H1 (cell line): Measurements from ENCODE around the gene TBC1D22B. TPM values are rescaled to one million over a fixed set of nuclear protein-coding genes. Genes with fewer than 3 reads are reported as not detected.

ENCODE experiments used
- CTCF ChIA-PET: fragments of 300-600 bp; sonication (Branson Sonifier 250); formaldehyde crosslinking; loops from one replicate; lab custom pipeline; 2021; ENCODE audit not compliant: partially characterized antibody; lab: Charles Lee
- POLR2A ChIA-PET: fragments of 300-600 bp; sonication (Branson Sonifier 250); formaldehyde crosslinking; loops from one replicate; lab custom pipeline; 2021; ENCODE audit warnings: inconsistent platforms; ENCODE audit not compliant: partially characterized antibody; lab: Charles Lee
- DNase-seq, 2 experiments: peaks; one replicate each; pipeline versions ENCODE4 v3.0.0 to v3.0.0-alpha.2; 2010 to 2022; ENCODE audit warnings: low spot score in 2 of 2, low read depth in 1 of 2, mixed read lengths in 1 of 2
- FAIRE-seq: peaks from 2 replicates; lab custom pipeline; 2011; peaks lifted over from hg19 to GRCh38; lab: Jason Lieb, UNC
- H2AFZ ChIP-seq: 2 replicates; pipeline ENCODE4 v1.8.1; 2012; ENCODE audit warnings: low read length, inconsistent platforms
- H2AK5ac ChIP-seq: 2 replicates; pipeline ENCODE4 v1.6.1; 2013; ENCODE audit warnings: low read depth, low read length
- H2BK120ac ChIP-seq: replicated peaks from 2 replicates; pipeline ENCODE3; 2013; ENCODE audit warnings: low read depth, low read length, inconsistent platforms
- H2BK12ac ChIP-seq: 2 replicates; pipeline ENCODE4 v1.6.1; 2013; ENCODE audit warnings: low read depth, low read length
- H2BK15ac ChIP-seq: 2 replicates; pipeline ENCODE4 v1.6.1; 2013; ENCODE audit warnings: low read length
- H2BK20ac ChIP-seq: 2 replicates; pipeline ENCODE4 v1.6.1; 2013; ENCODE audit warnings: low read length
- H2BK5ac ChIP-seq: 2 replicates; pipeline ENCODE4 v1.6.1; 2013; ENCODE audit warnings: low read depth, low read length
- H3K14ac ChIP-seq: 2 replicates; pipeline ENCODE4 v1.6.1; 2013; ENCODE audit warnings: inconsistent platforms; ENCODE audit not compliant: insufficient read length
- H3K18ac ChIP-seq: 2 replicates; pipeline ENCODE4 v1.6.1; 2013; ENCODE audit warnings: low read length; ENCODE audit errors: extremely low read depth
- H3K23ac ChIP-seq: 2 replicates; pipeline ENCODE4 v1.6.1; 2013; ENCODE audit warnings: inconsistent platforms; ENCODE audit not compliant: insufficient read length
- H3K23me2 ChIP-seq: 2 replicates; pipeline ENCODE4 v1.6.1; 2013; ENCODE audit warnings: low read depth, low read length
- H3K27ac ChIP-seq: 2 replicates; pipeline ENCODE4 v1.6.1; 2011; ENCODE audit warnings: low read depth, low read length, inconsistent platforms
- H3K27me3 ChIP-seq, 4 experiments: replicated peaks in 1 of 4; 1 replicate in 1 of 4; 2 replicates in 3 of 4; pipeline versions ENCODE4 v1.6.1 to v1.8.1; 2011 to 2013; ENCODE audit warnings: low read length in 3 of 4, mild to moderate bottlenecking in 3 of 4, inconsistent platforms in 2 of 4, mixed read lengths in 2 of 4, moderate library complexity in 1 of 4; ENCODE audit not compliant: control insufficient read depth in 3 of 4, insufficient read depth in 3 of 4; ENCODE audit errors: extremely low read depth in 1 of 4
- H3K36me3 ChIP-seq, 4 experiments: 2 replicates each; pipeline versions ENCODE4 v1.6.1 to v1.8.1; 2011 to 2013; ENCODE audit warnings: mild to moderate bottlenecking in 4 of 4, low read length in 3 of 4, moderate library complexity in 2 of 4, control low read depth in 1 of 4, inconsistent platforms in 1 of 4; ENCODE audit not compliant: insufficient read depth in 4 of 4, control insufficient read depth in 2 of 4
- H3K4ac ChIP-seq: replicated peaks from 2 replicates; pipeline ENCODE3; 2013; ENCODE audit warnings: low read length, low read depth, mixed read lengths, inconsistent platforms; ENCODE audit not compliant: insufficient read length
- H3K4me1 ChIP-seq, 4 experiments: replicated peaks in 1 of 4; 1 replicate in 1 of 4; 2 replicates in 3 of 4; pipeline versions ENCODE4 v1.6.1 to v1.8.1; 2011 to 2013; ENCODE audit warnings: low read length in 3 of 4, inconsistent platforms in 2 of 4, mixed read lengths in 1 of 4; ENCODE audit not compliant: insufficient read depth in 4 of 4, control insufficient read depth in 3 of 4
- H3K4me2 ChIP-seq, 2 experiments: 2 replicates each; pipeline versions ENCODE4 v1.6.1 to v1.8.1; 2011 to 2013; ENCODE audit warnings: low read depth in 2 of 2, low read length in 2 of 2, control low read depth in 1 of 2, inconsistent platforms in 1 of 2, mild to moderate bottlenecking in 1 of 2; ENCODE audit not compliant: insufficient read depth in 1 of 2
- H3K4me3 ChIP-seq, 4 experiments: fragments of 200-600, 300-600 bp in 1 of 4; sonication (generic), shearing (Covaris generic), sonication (Bioruptor Twin) in 1 of 4; 2 replicates each; pipeline versions ENCODE4 v1.5.1 to v1.8.1; 2011 to 2016; ENCODE audit warnings: low read length in 4 of 4, low read depth in 3 of 4, control low read depth in 2 of 4, inconsistent platforms in 2 of 4, mild to moderate bottlenecking in 2 of 4, mixed read lengths in 1 of 4, moderate library complexity in 1 of 4; ENCODE audit not compliant: insufficient read depth in 2 of 4; ENCODE audit errors: extremely low read depth in 1 of 4
- H3K56ac ChIP-seq: replicated peaks from 2 replicates; pipeline ENCODE3; 2013; ENCODE audit warnings: low read depth, mild to moderate bottlenecking, mixed read lengths, low read length, inconsistent platforms; ENCODE audit not compliant: insufficient read length
- H3K79me1 ChIP-seq: 2 replicates; pipeline ENCODE4 v1.6.1; 2013; ENCODE audit warnings: low read depth, low read length, control low read depth
- H3K79me2 ChIP-seq, 2 experiments: 2 replicates each; pipeline versions ENCODE4 v1.6.1 to v1.8.1; 2012 to 2013; ENCODE audit warnings: low read length in 2 of 2, mild to moderate bottlenecking in 2 of 2, inconsistent platforms in 1 of 2; ENCODE audit not compliant: insufficient read depth in 2 of 2, control insufficient read depth in 1 of 2
- H3K9ac ChIP-seq, 4 experiments: replicated peaks in 1 of 4; 1 replicate in 1 of 4; 2 replicates in 3 of 4; pipeline versions ENCODE4 v1.6.1 to v1.8.1; 2011 to 2013; ENCODE audit warnings: low read depth in 3 of 4, low read length in 3 of 4, control low read depth in 2 of 4, mild to moderate bottlenecking in 2 of 4, moderate library complexity in 2 of 4, inconsistent platforms in 1 of 4; ENCODE audit errors: extremely low read depth in 1 of 4
- H3K9me3 ChIP-seq, 2 experiments: 2 replicates each; pipeline versions ENCODE4 v1.6.1 to v1.8.1; 2012 to 2013; ENCODE audit warnings: mild to moderate bottlenecking in 2 of 2, moderate library complexity in 2 of 2, control low read depth in 1 of 2, inconsistent platforms in 1 of 2, low read depth in 1 of 2, low read length in 1 of 2, mixed read lengths in 1 of 2; ENCODE audit not compliant: insufficient read depth in 2 of 2
- H4K20me1 ChIP-seq, 2 experiments: replicated peaks in 1 of 2; 2 replicates each; pipeline versions ENCODE3 to v1.8.1; 2011 to 2013; ENCODE audit warnings: inconsistent platforms in 2 of 2, low read length in 2 of 2, mild to moderate bottlenecking in 1 of 2; ENCODE audit not compliant: insufficient read depth in 2 of 2, control insufficient read depth in 1 of 2
- H4K5ac ChIP-seq: 2 replicates; pipeline ENCODE4 v1.6.1; 2013; ENCODE audit warnings: low read length, low read depth, mixed read lengths, inconsistent platforms; ENCODE audit not compliant: insufficient read length
- H4K8ac ChIP-seq: 2 replicates; pipeline ENCODE4 v1.8.0; 2013; ENCODE audit warnings: mild to moderate bottlenecking, moderate library complexity, low read length, inconsistent platforms; ENCODE audit not compliant: insufficient read depth; ENCODE audit errors: extremely low read depth
- H4K91ac ChIP-seq: replicated peaks from 2 replicates; pipeline ENCODE3; 2013; ENCODE audit warnings: low read length, mixed read lengths, inconsistent platforms; ENCODE audit not compliant: insufficient read length
- JUN ChIP-seq: IDR thresholded peaks from 2 replicates; pipeline ENCODE4 v1.6.1; 2011; ENCODE audit warnings: low read depth, mild to moderate bottlenecking, improper control_type of control experiment, low read length
- WGBS, 2 experiments: shearing (Covaris generic) in 1 of 2; methylation state at CpG; one replicate each; pipeline versions ENCODE4 v1.1.6 to v1.1.7; 2013 to 2015; ENCODE audit warnings: low lambda C conversion rate in 2 of 2, mixed read lengths in 2 of 2, inconsistent platforms in 1 of 2, low coverage in 1 of 2, missing lambda C conversion rate in 1 of 2; ENCODE audit not compliant: insufficient replicate concordance in 2 of 2, insufficient coverage in 1 of 2, insufficient read length in 1 of 2; ENCODE audit errors: extremely low coverage in 1 of 2, missing lambda C conversion rate in 1 of 2; 5-methylcytosine and 5-hydroxymethylcytosine counted together
- polyA plus RNA-seq, 7 experiments: library from polyadenylated mRNA; depleted of rRNA in 3 of 7; stranded (reverse) in 5 of 7; unstranded in 2 of 7; fragments of >200 nt in 5 of 7; fragments of 200-250 nt in 2 of 7; gene quantifications; 1 replicate in 5 of 7; 2 replicates in 1 of 7; 4 replicates in 1 of 7; pipeline versions ENCODE4 v1.2.1 to v1.2.3, GENCODE V29; 2011 to 2013; ENCODE audit warnings: missing spikeins in 2 of 7, mixed read lengths in 2 of 7
- total RNA-seq: library from RNA; stranded (reverse); fragmentation: NEBNext Ultra II Directional; extraction: Animal tissue kit (Norgen Biotek cat#: 25700); gene quantifications from 2 replicates; pipeline ENCODE4 v1.2.1, GENCODE V29; 2021

TBC1D22B gene
- total and polyA plus RNA-seq, 2 of the 8 experiments (the other 6 are each of a cell fraction or from before 2014, with no cell fraction given), result 10.1 to 17.4 TPM

GRCh38 chr6:37311741-37312473 lies 54.3 kb downstream of the TBC1D22B start:
- Histone ChIP-seq H2BK20ac (no peak overlapping the region), H3K9me3 (no peaks in the 10 kb centered on the region), H3K14ac (no peak overlapping the region), H2BK5ac (no peak overlapping the region), H2BK12ac (no peak overlapping the region), H3K4ac (no peak overlapping the region), H3K18ac (no peak overlapping the region), H3K23me2 (no peaks in the 10 kb centered on the region), H3K79me1 (no peaks in the 10 kb centered on the region), H3K9ac (no peak overlapping the region), H3K27me3 (no peaks in the 10 kb centered on the region), H2AFZ (no peak overlapping the region), H4K5ac (no peak overlapping the region), H3K79me2 (no peaks in the 10 kb centered on the region), H2BK15ac (no peak overlapping the region), H3K36me3 (peaks cover 9 to 25% (median 22%) of the 10 kb centered on the region in 4 experiments; a peak in 6 of 8 replicates), H2AK5ac (no peak overlapping the region), H4K91ac (no peak overlapping the region), H3K4me2 (no peak overlapping the region), H4K20me1 (no peaks in the 10 kb centered on the region), H3K23ac (no peak overlapping the region), H2BK120ac (no peak overlapping the region), H3K56ac (no peak overlapping the region), H4K8ac (no peak overlapping the region), H3K27ac (no peak overlapping the region), H3K4me3 (no peak overlapping the region), H3K4me1 (no peaks in the 10 kb centered on the region)
- ChIA-PET CTCF (interaction anchor here (1.0 to 1.1 kb wide), 2 partner anchors 8 to 103 kb away, joined by 3 to 4 read pairs; no protein-coding TSS in a partner anchor), POLR2A (no interaction called here)
- 93% methylated on average over 2 of the region's 2 CpGs; no CpG with 5 or more reads in 1 of the 2 experiments for WGBS, 2 experiments
- DNase-seq (no peak), FAIRE-seq (no peak)
- TF ChIP-seq JUN, result no peak
